Activated naive CD8-positive, alpha-beta T cell (primary cell): ENCODE measurements around the gene KDM4B.
"Not testable (repeated sequence)": the region's sequence is repeated elsewhere in the genome, so short reads cannot be mapped to it uniquely, and the experiment has no call there.

ENCODE experiments used
- H3K27ac Mint-ChIP-seq: one replicate; pipeline ENCODE4 v1.8.0; 2021; ENCODE audit warnings: mixed read lengths
- H3K27me3 Mint-ChIP-seq: one replicate; pipeline ENCODE4 v1.8.0; 2021; ENCODE audit warnings: mixed read lengths
- H3K36me3 Mint-ChIP-seq: one replicate; pipeline ENCODE4 v1.8.0; 2021; ENCODE audit warnings: mixed read lengths
- H3K4me1 Mint-ChIP-seq: one replicate; pipeline ENCODE4 v1.8.0; 2021; ENCODE audit warnings: low read depth, mixed read lengths
- H3K4me3 Mint-ChIP-seq: one replicate; pipeline ENCODE4 v1.8.0; 2021; ENCODE audit warnings: mild to moderate bottlenecking, mixed read lengths
- H3K9me3 Mint-ChIP-seq: one replicate; pipeline ENCODE4 v1.8.0; 2021; ENCODE audit warnings: low read depth, mixed read lengths

Gene KDM4B

DNA sequence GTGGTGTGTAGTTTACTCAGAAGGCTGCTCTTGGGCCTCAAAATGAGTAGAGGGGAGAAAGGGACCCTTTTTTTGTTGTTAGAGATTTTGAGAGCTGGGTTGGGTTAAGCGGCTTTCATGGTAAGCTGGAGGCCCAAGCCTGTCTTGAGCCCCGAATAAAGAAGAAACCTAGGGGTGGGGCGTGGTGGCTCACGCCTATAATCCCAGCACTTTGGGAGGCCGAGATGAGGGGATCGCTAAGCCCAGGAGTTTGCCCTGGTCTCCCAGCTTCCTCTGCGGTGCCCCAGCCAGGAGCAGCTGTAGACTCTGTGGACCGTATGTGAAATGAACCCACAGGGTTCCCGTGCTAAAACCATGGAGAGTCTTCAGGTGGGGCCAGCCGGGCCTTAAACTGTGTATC is 56.1 kb downstream of the KDM4B start:
- H3K27me3 Mint-ChIP-seq = no peaks in the 10 kb centered on the region
- no peak overlapping the region for H3K4me3 Mint-ChIP-seq
- no peaks in the 10 kb centered on the region for H3K36me3 Mint-ChIP-seq
- H3K27ac Mint-ChIP-seq = no peak overlapping the region
- no peaks in the 10 kb centered on the region for H3K9me3 Mint-ChIP-seq
- H3K4me1 Mint-ChIP-seq = peaks cover 8% of the 10 kb centered on the region

DNA sequence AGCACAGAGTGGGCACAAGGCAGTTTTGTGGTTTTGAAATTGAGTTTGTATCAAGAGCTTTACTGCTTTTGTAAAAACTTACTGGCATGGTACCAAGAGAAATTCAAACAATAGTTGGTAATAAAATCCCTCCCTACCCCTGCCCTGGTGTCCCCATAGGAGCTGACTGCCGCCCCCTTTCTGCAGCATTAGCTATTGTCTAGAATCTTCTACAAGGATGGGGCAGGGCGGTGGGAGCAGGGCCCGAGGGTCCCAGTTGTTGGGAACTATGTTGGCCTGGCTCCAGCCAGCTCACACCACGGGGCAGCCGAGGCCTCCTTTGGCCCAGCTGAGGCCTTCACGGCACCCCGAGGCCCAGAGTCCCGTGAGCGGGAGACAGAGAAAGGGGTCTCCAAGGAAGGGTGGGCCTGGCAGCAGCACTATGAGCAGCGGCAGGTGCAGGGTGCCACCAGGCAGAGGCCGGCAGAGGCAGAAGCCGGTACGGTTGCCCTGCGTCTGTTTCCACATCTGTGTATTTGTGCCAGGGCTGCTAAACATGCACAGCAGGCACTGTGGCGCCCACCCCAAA is 57.9 kb downstream of the KDM4B start:
- Mint-ChIP-seq H3K27me3 (no peaks in the 10 kb centered on the region), H3K4me1 (peaks cover 8% of the 10 kb centered on the region)

DNA sequence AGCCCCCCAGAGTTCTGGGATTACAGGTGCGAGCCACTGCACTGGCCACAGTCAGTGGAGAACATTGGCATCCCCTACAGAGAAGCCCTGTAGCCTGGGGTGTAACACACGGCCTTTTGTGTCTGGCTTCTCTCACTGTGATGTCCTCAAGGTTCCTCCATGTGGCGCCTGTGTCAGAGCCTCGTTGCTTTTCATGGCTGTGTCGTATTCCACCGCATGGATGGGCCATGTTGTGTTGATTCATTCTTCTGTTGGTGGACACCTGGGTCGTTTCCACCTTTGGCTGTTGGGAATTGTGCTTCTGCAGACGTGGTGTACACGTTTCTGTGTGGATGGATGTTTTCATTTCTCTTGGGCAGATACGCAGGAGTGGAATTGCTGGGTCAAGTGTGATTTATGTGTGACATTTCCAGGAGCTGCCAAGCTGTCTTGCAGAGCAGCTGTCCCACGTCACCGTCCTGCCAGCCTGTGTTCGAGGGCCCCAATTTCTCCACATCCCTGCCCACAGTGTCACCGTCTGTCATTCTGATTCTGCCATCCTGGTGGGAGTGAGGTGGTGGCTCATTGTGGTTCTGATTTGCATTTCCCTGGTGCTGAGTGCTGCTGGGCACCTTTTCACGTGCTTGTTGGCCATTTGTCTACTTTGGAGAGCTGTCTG is 59.4 kb downstream of the KDM4B start:
- Mint-ChIP-seq H3K27me3 (no peaks in the 10 kb centered on the region), H3K4me1 (peaks cover 5% of the 10 kb centered on the region), H3K36me3 (no peaks in the 10 kb centered on the region), H3K9me3 (no peaks in the 10 kb centered on the region), H3K27ac (no peak overlapping the region), H3K4me3 (no peak overlapping the region)

More for the DNA sequence above, 57.9 kb downstream of the KDM4B start:
- H3K36me3 Mint-ChIP-seq = no peaks in the 10 kb centered on the region
- H3K4me3 Mint-ChIP-seq = no peak overlapping the region
- H3K9me3 Mint-ChIP-seq = no peaks in the 10 kb centered on the region
- no peak overlapping the region for H3K27ac Mint-ChIP-seq

DNA sequence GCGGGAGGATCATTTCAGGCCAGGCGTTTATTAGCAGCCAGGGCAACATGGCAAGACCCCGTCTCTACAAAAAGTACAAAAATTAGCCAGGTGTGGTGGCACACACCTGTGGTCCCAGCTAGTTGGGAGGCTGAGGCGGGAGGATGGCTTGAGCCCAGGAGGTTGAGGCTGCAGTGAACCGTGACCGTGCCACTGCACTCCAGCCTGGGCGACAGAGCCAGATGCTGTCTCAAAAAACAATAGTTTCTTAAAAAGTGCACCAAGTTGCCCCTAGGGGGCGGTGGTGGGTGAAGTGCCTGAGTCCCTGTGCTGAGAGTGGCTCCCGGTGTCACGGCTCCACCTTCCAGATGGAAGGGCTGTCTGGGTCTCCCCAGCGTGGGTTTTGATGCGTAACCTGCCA is 60.7 kb downstream of the KDM4B start:
- not testable (repeated sequence) for H3K27me3 Mint-ChIP-seq, H3K36me3 Mint-ChIP-seq, H3K9me3 Mint-ChIP-seq, H3K27ac Mint-ChIP-seq, H3K4me3 Mint-ChIP-seq, H3K4me1 Mint-ChIP-seq

DNA sequence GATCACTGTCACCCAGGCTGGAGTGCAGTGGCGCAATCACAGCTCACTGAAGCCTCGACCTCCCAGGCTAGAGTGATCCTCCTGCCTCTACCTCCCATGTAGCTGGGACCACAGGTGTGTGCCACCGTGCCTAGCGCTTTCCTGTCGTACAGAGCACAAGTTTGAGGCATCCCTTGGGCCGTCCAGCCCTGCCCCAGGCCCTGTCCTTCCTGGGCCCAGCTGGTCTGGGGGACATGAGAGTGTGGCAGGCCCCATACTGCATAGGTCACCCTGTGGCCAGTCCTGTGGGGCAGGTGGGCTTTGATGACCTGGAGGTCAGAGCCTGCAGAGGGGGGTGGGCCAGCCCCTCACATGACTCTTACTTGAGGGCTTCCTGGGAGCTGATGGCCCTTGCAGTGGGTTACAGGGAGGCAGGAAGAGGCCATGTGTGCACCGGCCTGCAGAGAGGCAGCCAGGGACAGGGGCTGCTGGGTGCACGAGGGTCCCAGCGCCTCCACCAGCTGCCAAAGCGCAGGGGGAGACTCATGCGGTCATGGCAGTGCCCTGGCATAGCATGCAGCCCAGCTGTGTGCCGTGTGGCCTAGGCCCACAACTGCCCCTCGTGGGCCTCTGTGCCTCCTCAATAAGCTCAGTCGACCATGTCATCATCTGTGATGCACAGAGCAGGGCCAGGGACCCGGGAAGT is 61.4 kb downstream of the KDM4B start:
- Mint-ChIP-seq H3K4me3 (no peak overlapping the region), H3K27me3 (no peaks in the 10 kb centered on the region), H3K27ac (no peak overlapping the region), H3K9me3 (no peaks in the 10 kb centered on the region), H3K4me1 (peaks cover 5% of the 10 kb centered on the region), H3K36me3 (peaks cover 2% of the 10 kb centered on the region)

DNA sequence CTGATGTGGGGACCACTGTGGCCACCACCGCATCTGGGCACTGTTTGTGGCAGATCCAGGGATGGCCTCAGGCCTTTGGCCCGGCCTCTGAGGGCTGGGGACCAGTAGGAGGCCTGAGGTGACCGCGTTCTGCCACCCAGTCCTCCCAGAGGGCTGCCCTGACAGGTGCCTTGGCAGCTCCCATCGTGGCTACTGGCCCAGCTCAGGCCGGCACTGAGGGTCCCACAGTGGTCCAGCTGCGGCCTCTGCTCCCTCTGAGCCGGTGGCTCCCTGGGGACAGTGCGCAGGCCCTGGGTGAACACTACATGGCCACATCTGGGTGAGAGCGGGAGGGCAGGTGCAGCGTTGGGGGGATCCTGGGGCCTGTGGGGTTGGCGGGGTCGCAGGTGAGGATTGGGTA is 61.9 kb downstream of the KDM4B start:
- no peaks in the 10 kb centered on the region for H3K9me3 Mint-ChIP-seq
- H3K36me3 Mint-ChIP-seq = peaks cover 2% of the 10 kb centered on the region
- peaks cover 5% of the 10 kb centered on the region for H3K4me1 Mint-ChIP-seq
- no peaks in the 10 kb centered on the region for H3K27me3 Mint-ChIP-seq
- no peak overlapping the region for H3K4me3 Mint-ChIP-seq
- no peak overlapping the region for H3K27ac Mint-ChIP-seq

DNA sequence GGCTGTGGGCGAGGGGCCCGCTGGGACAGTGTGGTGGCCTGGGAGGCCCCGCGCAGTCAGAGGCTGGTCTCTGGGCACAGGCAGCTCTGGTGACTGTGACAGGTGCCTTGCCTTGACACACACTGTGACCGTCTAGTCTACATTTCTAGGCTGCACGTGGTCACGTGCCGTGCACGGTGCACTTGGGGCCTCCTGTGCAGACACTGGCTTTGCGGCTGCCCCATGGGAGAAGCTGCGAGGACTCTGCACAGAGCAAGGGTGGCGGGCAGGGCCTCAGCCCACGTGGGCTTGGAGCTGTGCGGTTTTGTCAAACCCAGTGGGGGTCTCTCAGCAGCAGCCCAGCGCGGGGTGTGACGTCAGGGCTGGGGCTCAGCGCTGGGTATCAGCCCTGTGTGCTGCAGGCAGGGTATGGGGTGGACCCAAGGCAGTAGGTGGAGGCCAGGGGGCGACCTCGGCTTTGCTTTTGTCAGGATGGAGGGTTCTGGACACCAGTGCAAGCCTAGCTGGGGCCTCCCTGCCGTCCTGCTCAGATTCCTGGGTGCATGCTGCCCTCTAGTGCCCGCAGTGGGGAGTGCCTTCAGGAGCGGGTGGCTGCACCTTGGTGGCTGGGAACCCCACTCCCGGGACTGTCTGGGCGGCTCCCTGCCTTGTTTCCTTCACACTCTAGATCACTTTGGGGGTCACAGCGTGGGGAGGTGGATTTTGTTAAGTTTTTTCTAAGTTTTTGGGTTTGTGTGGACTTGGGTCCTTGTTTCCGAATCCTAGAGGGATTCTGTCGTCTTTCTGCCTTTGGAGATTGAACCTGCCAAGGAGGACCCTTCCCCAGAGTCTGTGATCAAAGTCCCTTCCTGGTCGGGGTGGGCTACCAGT is 62.6 kb downstream of the KDM4B start:
- Mint-ChIP-seq H3K9me3 (no peaks in the 10 kb centered on the region), H3K27ac (no peak overlapping the region), H3K27me3 (no peaks in the 10 kb centered on the region), H3K36me3 (peaks cover 2% of the 10 kb centered on the region), H3K4me3 (no peak overlapping the region), H3K4me1 (peaks cover 5% of the 10 kb centered on the region)

DNA sequence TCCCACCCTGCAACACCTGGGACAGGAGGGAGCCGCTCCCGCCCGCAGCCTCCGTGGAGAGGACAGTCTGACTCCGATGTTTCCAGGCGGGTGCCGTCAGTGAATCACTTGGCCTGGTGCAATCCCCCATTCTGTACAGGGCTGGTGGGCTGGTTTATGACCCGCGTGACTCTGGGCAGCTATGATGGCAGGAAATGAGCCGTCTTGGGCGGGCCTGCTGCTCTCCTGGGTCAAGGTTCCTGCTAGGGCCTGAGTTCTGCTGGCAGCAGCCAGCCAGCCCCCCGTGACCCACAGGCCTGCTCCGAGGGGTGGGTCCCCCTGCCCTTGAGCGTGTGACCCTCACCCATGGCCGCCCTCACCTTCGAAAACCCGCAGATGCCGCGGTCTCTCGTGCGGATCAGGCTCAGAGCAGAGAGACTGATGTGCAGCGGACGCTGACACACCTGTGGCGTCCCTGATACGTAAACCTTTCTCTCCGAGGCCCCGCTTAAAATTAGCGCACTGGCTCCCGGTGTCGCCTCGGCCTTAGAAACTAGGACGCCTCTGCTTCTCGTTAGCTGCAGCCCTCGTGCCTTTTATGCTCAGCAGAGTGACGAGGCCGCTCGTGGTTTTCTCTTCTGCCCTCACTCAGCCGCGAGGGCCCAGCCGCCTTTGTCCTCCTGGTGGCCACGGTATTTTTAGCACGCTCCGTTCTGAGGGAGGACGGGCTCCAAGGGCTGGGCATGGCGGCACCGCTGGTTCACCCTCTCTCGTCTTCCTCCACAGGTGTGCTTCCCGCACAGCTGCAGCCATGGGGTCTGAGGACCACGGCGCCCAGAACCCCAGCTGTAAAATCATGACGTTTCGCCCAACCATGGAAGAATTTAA is 63.4 kb downstream of the KDM4B start:
- Mint-ChIP-seq H3K36me3 (peaks cover 2% of the 10 kb centered on the region), H3K27me3 (no peaks in the 10 kb centered on the region), H3K4me3 (no peak overlapping the region), H3K27ac (no peak overlapping the region), H3K4me1 (peaks cover 5% of the 10 kb centered on the region), H3K9me3 (no peaks in the 10 kb centered on the region)

DNA sequence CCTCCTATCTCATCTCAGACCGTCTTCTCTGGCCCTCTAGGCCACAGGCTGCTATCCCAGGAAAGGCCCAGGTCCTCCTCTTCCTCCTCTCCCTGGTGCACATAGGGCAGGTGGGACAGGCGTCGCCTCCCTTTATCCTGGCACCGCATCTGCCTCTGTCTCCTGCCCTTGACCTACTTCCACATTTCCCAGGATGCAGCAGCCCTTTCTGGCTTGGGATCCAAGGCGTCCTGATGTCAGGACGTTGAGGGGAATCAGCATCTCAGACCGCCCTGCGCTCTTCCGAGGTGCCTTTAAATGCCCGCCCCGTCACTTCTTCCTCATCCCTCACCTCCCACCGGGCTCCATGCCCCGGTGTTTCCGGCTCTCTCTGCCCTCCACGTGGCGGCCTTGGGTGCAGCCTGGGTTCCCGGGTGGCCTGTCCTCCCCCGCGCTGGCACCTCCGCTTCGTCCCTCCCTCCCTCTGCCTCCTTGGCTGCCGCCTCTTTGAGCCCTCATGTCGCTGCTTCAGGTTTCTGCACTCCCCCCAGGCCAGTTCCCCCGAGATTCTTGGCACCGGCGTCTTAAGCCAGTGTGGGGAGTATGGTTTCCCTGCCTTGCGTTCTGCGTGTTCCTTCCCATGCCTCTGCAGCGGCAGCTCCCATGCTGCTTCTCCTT is 66.3 kb downstream of the KDM4B start:
- H3K4me1 Mint-ChIP-seq = no peaks in the 10 kb centered on the region

DNA sequence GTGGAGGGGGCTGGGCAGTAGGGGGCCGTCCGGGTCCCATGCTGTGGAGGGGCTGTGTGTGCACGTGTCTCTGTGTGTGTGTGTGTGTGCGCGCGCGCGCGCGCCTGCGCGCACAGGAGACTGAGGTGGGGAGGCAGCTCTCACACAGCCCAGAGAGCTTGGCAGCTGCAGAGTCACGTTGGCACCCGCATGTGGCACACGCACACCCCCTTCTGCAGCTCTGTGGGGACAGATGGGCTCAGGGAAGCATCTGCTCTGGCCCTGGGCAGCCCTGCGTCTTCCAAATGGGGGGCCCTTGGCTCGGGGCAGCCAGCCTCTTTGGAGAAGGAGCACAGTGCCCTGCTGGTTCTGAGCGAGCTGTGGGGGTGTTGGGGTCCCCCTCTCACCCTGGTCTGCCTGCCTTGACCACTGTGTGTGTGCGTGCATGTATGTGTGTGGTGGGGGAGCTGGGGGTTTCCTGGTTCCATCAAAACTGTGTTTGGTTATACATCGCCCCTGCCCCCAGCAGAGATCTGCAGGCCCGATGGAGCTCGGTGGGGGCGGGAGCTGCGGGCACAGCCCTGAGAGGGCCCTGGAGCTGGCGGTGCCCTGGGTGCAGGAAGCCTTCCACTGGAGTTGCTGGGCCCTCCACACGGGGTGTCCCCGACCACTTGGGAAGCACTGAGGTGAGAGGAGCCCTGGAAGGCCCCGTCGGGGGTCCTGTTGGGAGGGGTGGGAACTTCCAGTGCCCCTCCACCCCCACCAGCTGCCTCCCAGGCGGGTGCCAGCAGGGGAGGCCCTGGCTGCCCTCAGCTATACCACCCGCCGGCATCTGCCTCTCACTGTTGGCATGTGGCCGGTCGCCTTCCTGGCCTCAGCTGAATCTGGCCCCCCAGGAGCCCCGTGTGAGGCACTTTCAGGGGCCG is 67.1 kb downstream of the KDM4B start:
- H3K27me3 Mint-ChIP-seq = no peaks in the 10 kb centered on the region
- H3K27ac Mint-ChIP-seq = no peak overlapping the region
- peaks cover 2% of the 10 kb centered on the region for H3K36me3 Mint-ChIP-seq
- no peak overlapping the region for H3K4me3 Mint-ChIP-seq
- H3K9me3 Mint-ChIP-seq = no peaks in the 10 kb centered on the region
- no peaks in the 10 kb centered on the region for H3K4me1 Mint-ChIP-seq

More for the DNA sequence above, 66.3 kb downstream of the KDM4B start:
- Mint-ChIP-seq H3K4me3 (no peak overlapping the region), H3K36me3 (peaks cover 2% of the 10 kb centered on the region), H3K9me3 (no peaks in the 10 kb centered on the region), H3K27ac (no peak overlapping the region), H3K27me3 (no peaks in the 10 kb centered on the region)

DNA sequence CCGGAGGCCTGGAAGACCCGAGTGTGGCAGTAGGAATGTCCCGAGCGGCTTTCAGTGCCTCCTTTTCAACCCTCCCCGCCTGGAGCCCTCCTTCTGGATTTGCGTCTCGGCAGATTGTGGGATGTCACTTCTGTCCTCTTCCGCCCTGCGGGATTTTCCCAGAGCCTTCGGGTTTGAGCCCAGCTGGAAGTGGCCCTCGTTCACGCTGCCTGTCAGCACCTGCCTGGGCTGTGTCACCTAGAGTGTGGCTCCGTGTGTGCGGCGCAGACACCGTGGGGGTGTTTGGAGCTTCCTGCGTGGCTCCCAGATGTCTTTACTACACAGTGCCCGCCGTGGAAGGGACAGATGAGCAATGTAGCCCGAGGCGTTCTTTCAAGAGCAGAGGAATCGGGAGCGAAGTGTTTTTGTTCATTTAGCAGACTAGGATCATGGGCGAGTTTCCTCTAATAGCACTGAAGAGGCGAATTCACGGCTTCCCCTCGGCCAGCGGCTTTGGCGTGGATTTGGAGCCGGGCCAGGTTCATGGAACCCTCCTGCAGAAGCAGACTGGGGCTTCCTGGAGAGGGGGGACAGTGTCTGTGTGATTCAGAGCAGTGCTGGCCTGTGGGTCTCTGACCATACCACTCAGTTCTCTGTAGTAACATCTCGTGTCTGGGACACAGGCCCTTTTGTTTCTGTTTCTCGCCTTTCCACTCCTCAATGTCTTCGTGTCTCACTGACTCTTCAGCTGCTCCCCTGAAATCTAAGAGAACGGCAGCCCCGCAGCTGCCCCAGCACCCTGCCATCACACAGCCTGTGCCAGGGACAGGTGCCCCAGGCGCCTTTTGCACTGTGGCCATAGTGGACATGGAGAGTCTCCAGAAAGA is 68.0 kb downstream of the KDM4B start:
- peaks cover 2% of the 10 kb centered on the region for H3K36me3 Mint-ChIP-seq
- H3K27ac Mint-ChIP-seq = peak overlapping the region; percentile 41
- no peaks in the 10 kb centered on the region for H3K27me3 Mint-ChIP-seq
- no peaks in the 10 kb centered on the region for H3K4me1 Mint-ChIP-seq
- H3K9me3 Mint-ChIP-seq = no peaks in the 10 kb centered on the region
- H3K4me3 Mint-ChIP-seq = no peak overlapping the region

DNA sequence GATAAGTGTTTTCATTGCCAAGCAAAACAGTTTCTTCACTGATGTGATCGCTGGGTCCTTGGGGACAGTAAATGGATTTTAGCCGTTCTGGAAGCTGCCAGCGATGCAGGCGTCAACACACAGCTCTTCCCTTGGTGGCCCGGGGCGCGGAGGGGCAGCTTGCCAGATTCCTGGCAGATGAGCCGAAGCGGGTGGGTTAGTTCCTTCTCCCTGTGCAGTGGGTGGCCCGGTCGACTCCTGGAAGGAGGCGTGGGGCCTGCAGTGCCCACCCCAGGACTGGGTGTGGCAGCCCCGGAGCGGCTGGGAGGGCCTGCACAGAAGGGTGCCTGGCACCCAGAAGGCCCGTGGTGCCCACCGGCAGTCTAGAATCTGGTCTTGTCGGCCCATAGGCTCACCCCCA is 69.0 kb downstream of the KDM4B start:
- no peaks in the 10 kb centered on the region for H3K4me1 Mint-ChIP-seq
- H3K27ac Mint-ChIP-seq = no peak overlapping the region
- no peaks in the 10 kb centered on the region for H3K27me3 Mint-ChIP-seq
- no peaks in the 10 kb centered on the region for H3K9me3 Mint-ChIP-seq
- peaks cover 2% of the 10 kb centered on the region for H3K36me3 Mint-ChIP-seq
- H3K4me3 Mint-ChIP-seq = no peak overlapping the region
